Activated CD8-positive, alpha-beta memory T cell treated with anti-CD3 and anti-CD28 coated beads, Interleukin-2, amount 50 U/mL, for 1 hour (primary cell): ENCODE measurements around the gene DCAF6.

Source experiments
- DNase-seq: peaks from one replicate; pipeline ENCODE4 v3.0.0-alpha.2; 2020; ENCODE audit errors: extremely low read depth

The DCAF6 gene

DNA sequence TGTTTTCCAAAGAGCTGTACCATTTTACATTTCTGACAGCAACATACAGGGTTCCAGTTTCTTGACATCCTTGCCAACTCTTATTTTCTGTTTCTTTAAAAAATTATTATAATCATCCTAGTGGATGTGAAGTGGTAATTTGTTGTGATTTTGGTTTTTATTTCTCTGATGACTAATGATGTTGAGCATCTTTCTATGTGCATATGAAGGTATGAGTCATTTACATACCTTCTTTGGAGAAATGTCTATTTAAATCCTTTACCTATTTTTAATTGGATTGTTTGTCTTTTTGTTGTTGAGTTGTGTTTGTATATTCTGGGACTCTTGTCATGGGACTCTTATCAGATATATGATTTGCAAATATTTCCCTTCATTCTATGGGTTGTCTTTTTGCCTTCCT, 21.2 kb downstream of the DCAF6 start:
- no peak for DNase-seq

DNA sequence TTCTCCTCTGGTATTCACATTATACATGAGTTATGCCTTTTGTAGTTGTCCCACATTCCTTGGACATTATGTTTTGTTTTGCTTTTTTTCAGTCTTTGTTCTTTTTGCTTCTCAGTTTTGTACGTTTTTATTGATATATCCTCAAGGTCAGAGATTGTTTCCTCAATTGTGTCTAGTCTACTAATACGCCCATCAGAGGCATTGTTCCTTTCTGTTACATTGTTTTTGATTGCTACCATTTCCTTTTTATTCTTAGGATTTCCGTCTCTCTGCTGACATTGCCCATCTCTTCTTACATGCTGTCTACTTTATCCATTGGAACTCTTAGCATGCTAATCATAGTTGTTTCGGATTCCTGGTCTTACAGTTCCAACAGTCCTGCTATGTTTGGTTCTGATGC, 28.2 kb downstream of the DCAF6 start:
- no peak for DNase-seq

DNA sequence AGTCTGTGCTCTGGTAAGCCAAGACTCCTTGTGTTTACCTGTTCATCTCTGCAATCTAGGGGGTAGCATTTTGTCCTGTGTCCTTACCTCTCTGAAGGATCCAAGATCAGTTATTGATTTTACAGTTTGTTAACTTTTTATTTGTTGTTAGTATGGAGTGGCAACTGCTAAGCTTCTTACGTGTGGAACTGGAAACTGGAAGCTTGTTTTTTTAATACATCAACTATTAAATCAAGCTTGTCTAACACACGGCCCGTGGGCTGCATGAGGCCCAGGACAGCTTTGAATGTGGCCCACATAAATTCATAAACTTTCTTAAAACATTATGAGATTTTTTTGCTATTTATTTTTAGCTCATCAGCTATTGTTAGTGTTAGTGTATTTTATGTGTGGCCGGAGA, 29.6 kb downstream of the DCAF6 start:
- DNase-seq: no peak

DNA sequence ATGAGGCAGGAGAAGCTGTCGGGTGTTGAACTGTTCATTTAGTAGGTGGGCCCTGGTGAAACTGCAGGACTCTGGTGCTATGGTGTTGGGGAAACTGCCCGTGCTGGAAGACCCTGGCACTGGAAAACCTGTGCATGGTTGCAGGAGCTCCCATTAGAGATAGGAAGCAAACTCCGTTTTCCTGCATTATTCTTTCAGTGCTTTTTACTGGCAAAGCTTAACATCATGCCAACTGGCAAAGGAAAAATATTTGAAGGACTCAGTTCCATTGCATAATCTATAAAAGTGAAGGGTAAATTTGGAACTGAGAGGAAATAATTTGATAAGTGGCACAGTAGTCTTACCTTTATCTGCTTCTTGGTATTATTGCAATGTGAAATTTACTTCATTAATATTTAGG, 32.1 kb downstream of the DCAF6 start:
- no peak for DNase-seq

DNA sequence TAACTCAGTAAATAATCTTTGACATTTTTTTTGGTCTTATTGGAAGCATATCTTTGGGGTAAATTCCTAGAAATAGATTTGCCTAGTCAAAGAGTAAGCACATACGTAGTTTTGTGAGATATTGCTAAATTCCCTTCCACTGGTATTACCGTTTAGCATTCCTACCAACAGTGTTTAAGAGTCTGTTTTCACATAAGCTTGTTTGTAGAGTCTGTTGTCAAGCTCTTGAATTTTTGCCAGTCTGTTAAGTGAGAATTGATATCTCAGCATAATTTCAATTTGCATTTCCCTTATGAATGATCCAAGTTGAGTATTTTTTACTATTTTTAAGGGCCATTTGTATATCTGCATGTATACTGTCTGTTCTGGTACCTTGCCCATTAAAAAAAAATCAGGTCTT, 37.3 kb downstream of the DCAF6 start:
- no peak for DNase-seq

DNA sequence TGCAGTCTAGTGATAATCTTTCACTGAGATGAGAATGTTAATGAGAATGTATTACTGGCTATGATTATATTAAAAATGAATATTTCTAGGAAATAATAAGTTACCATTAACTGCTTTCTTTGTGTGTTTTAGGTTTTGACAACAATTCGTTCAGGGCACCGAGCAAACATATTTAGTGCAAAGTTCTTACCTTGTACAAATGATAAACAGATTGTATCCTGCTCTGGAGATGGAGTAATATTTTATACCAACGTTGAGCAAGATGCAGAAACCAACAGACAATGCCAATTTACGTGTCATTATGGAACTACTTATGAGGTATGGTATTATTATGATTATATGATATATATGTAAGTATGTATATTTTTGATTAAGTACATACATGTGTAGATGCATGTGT, 38.2 kb downstream of the DCAF6 start:
- DNase-seq: no peak

DNA sequence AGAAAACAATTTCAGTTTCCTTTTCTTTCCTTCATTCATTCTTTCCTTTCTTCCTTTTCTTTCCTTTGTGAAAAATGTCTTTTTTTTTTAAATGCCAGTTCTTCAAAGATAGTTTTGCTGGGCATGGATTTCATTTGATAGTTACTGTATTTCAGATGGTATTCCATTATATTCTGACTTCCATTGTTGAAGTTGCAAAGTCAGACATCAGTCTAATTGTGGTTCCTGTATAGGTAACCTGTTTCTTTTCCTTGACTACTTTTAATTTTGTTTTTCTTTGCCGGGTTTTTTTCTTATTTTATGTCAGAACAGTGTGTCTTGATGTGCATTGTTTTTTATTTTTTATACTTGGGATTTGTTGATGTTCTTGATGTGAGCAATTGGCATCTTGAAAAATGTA, 40.8 kb downstream of the DCAF6 start:
- no peak for DNase-seq

DNA sequence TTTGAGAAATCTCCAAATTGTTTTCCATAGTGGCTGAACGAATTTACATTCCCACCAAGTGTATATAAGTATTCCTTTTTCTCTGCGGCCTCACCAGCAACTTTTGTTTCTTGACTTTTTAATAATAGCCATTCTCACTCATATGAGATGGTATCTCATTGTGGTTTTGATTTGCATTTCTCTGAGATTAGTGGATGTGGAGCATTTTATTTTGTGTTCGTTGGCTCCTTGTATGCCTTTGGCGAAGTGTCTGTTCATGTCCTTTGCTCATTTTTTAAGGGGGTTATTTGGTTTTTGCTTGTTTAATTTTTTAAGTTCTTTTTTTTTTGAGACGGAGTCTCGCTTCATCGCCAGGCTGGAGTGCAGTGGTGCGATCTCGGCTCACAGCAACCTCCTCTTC, 45.5 kb downstream of the DCAF6 start:
- DNase-seq: no peak

DNA sequence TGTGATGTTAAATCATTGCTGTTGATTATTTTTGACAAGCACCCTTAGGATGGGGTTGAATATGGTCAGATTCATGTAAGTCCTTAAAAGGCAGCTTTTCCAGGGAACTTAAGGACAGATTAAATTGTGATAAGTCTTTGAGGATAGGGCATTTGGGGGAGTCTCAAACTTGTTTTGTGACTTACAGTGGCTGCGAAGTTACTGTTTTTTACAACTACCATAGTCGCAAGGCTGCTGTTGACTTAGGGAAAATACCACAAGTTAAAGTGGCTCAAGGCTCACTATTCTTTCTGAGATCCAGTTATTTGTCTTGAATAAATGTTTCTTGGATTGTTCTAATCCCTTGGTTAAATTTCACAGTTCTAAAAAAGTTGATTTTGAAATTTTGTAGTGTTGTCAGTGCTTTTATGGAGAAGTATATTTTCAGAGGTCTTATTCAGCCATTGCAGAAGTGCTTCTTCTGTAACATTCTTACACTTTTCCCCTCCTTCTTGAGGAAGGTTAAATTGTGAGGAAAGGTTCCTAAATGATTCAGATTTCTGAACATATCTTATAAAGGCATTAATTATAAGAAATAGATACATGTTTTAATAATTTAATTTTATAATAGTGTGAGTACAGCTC, 47.4 kb downstream of the DCAF6 start:
- DNase-seq: no peak

DNA sequence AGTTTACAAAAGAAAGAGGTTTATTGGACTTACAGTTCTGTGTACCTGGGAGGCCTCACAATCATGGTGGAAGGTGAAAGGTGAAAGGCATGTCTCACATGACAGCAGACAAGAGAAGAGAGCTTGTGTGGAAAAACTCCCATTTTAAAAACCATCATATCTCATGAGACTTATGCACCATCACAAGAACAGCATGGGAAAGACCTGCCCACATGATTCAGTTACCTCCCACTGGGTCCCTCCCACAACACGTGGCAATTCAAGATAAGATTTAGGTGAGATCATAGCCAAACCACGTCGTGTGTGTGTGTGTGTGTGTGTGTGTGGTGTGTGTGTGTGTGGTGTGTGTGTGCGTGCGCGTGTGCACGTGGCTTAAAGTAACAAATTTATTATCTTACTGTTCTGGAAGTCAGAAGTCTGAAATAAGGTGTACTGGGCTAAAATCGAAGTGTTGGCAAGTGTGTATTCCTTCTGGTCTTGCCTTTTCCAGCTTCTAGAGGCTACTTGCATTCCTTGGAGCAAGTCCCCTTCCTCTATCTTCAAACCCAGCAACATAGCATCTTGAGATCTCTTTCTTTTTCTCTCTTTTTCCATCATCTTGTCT, 48.5 kb downstream of the DCAF6 start:
- no peak for DNase-seq

DNA sequence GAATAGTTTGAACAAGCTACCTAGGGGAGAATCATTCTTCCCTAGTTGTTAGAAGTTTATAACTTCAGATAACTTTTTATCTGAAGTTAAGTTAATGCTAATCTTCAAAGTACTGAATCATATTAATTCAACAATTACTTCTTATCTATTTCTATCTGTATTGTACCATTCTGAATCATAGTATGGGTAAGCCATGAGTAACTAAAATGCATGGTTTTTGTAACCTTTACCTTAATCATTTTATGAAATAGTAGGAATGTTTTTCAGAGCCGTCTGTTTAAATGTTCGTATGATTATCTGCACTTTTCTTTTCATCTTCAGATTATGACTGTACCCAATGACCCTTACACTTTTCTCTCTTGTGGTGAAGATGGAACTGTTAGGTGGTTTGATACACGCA, 50.7 kb downstream of the DCAF6 start:
- no peak for DNase-seq

DNA sequence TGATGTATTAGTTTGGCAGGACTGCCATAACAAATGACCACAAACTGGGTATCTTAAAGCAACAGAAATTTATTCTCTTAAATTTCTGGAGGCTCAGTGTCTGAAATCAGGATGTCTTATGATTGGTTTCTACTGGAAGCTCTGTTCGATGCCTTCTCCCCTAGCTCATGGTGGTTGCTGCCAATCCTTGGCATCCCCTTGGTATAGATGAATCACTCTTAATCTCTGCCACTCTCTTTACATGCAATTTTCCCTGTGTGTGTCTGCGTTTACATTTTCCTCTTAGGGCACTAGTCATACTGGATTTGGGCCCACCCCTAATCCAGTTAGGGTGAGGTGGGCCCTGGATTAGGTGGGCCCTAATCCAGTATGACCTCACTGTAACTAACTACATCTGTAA, 55.1 kb downstream of the DCAF6 start:
- DNase-seq: no peak

DNA sequence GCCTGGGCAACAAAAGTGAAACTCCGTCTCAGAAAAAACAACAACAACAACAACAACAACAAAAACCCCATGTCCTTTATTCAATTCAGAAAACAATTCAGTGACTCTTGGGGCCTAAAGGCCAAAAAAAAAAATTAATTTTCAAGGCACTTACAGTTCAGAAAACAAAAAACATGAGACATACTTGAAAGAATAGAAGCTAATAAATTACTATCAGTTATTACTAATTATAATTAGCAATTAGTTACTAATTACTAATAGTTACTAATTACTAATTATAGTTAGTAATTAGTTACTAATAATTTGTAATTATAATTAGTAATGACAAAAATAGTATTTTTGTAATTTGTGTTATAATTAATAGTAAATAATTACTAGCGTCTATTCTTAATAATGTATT, 57.2 kb downstream of the DCAF6 start:
- no peak for DNase-seq

DNA sequence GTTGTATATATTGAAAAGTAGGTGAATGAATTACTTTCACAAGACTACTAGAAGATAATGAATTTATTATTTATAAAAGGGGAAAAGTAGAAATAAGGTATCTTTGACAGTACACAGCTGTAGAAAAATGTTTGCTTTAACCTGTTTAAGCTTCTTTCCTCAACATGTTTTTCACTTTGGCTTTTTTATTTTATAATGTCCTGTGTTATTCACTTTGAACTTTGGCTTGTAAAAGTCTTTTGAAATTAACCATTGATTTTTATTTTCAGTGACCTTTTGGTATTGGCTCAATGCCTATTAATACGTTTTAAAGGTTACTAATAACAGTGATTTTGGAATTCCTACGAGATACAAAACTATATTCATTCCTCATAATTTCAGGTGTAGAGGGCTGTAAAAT, 58.1 kb downstream of the DCAF6 start:
- no peak for DNase-seq

DNA sequence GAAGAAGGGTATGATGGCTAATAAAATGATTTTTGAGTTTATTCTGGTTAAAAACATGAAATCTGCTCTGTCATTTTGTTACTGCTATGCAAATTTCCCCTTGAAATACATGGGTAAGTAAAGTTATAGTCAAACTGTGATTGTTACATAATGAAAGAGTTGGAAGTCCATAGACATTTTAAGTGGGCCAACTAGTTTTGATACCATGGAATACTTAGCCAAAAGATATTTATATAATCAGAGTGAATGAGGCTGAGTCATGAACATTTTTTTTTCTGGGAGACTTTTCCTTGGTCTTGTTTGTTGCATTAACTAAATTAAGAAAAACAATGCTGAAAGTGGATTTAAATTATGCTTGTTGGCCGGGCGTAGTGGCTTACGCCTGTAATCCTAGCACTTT, 58.6 kb downstream of the DCAF6 start:
- DNase-seq: no peak

DNA sequence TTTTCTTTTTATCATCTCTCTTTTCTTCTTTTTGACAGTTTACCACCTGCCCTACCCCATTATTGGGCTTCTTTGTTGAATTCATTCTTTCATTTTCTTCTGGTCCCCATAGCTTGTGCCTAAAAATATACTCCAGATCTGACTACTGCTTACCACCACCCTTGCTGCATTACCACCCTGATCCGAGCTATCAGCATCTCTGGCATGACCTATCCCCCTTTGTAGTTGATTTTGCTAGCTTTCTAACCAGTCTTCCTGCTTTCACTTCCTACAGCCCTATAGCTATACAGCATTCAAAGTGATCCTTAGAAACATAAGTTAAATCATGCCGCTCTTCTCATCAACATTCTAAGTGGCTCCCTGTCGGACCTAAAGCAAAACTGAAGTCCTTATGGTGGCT, 59.8 kb downstream of the DCAF6 start:
- DNase-seq: no peak

DNA sequence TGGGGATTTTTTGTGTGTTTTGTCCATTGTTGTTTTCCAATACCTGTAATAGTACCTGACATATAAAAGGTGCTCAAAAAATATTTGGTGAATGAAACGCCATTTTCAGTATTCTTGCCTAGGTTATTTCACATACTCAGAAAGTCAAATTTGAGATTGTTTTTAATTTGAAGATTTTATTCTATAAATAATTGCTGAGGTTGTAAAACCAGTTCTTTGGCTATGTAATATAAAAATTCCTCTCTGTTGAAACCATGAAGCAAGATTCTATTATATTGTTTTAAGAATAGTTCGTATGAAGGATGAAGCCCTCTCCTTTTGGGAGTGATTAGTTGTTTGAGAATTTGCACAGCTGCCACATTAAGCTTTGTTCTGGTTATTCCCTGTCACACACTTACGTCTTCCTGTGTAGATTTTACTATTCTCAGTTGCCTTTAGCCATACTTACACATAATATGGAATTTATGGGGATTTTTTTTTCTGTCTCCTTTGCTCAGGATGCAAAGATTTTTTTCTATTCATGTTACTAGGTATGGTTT, 60.6 kb downstream of the DCAF6 start:
- no peak for DNase-seq

DNA sequence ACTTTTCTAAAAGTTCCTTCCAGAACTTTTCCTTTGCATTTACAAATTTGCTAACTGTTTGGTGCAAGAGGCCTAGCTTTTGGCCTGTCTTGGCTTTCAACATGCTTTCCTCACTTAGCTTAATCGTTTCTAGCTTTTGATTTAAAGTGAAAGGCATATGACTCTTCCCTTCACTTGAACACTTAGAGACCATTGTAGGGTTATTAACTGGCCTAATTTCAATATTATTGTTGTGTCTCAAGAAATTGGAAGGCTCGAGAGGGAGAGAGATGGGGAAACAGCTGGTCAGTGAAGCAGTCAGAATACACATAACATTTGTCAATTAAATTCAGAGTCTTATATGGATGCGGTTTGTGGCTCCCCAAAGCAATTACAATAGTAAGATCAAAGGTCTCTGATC, 63.4 kb downstream of the DCAF6 start:
- no peak for DNase-seq

DNA sequence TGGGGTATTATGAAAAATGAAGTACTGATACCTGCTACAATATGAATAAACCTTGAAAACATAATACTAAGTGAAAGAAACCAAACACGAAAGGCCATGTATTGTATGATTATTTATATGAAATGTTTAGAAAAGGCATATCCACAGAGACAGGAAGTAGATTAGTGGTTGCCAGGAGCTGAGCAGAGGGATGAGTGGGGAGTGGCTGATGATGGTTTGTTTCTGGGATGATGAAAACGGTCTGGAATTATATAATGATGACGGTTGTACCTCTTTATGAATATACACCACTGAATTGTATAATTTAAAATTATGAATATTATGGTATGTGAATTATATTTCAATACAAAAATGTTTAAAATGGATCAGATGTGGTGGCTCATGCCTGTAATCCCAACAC, 64.2 kb downstream of the DCAF6 start:
- no peak for DNase-seq

DNA sequence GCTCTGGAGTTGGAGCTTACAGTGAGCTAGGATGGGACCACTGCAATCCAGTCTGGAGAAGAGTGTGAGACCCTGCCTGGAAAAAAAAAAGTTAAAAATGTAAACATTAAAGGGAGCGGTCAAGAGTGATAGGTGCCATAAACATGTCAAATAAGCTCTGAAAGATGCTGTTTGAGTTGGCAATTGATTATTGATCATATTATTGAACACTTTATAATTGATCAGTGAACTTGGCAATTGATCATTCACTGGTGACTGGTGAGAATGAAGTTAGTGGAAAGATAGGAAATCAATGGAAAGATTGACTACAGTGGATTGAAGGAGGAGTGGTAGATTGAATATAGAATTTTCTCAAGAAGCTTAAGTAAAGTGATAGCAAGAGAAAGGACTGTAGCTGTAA, 64.7 kb downstream of the DCAF6 start:
- DNase-seq: no peak

DNA sequence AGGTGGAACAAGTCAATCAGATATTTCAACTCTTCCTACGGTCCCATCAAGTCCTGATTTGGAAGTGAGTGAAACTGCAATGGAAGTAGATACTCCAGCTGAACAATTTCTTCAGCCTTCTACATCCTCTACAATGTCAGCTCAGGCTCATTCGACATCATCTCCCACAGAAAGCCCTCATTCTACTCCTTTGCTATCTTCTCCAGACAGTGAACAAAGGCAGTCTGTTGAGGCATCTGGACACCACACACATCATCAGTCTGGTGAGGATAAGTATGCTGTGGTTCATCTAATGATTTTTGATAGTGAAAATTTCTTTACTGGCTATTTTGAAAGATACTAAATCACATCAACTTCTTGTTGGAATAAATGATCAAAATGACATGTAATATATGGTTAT, 68.0 kb downstream of the DCAF6 start:
- DNase-seq: no peak

DNA sequence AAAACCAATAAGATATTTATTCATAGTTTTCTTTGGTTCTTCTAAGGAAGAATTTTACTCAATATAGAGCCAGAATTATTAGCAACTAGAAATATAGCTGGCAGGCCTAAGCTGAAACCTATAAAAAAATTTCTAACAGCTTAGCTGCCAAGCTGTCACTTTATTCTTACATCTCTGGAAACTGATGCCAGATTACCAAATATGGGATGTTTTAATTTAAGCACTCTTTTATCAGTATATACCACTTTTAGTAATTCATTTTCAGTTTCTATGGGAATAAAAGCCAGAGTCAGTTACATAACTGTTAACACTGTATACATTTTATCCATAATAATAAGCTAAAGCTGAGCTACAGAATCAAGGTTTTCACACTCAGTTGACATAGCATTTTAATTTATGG, 69.0 kb downstream of the DCAF6 start:
- no peak for DNase-seq

DNA sequence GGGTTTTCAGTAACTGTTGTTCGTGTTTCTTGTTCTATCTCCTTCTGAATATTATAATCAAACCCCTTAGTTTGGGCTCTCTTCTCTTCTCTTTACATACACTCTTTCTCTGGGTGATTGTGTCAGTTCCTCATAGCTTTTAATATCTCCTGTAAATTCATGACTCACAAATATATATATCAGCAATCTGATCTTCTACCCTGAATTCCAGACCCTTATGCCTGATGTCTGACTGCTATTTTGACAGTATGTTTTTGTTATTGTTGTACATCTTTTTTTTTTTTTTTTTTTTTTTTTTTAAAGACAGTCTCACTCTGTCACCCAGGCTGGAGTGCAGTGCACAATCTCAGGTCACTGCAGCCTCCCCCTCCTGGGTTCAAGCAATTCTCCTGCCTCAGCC, 71.2 kb downstream of the DCAF6 start:
- no peak for DNase-seq

DNA sequence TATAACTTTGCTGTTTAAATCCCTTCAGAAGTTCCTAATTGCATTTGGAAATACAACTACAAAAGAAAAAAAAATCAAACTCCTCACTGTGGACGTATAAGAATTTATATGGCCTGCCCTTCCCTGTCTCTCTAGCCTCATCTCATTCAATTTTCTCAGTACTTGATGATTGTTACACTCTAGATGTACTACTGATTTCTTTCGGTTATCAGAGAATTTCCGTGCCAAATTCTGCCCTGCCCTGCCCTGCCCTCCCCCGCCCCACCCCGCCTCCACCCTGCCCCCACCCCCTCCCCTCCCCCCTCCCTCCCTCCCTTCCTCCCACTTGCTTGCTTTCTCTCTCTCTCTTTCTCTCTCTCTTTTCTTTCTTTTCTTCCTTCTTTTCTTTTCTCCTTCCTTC, 72.1 kb downstream of the DCAF6 start:
- no peak for DNase-seq
